Keratinocyte (primary cell): ENCODE data around the gene CTTNBP2.

Experiments
- EZH2 ChIP-seq: IDR thresholded peaks from one replicate; pipeline ENCODE4 v1.6.1; 2012; ENCODE audit warnings: inconsistent platforms, mild to moderate bottlenecking, low read length, moderate library complexity
- TF ChIP-seq, protein P1 (sequence below), 3 experiments: IDR thresholded peaks in 1 of 3; conservative IDR thresholded peaks in 1 of 3; optimal IDR thresholded peaks in 1 of 3; 2 replicates in 2 of 3; 3 replicates in 1 of 3; pipeline versions ENCODE3 to v1.5.1; 2011; ENCODE audit warnings: low read length in 3 of 3, mild to moderate bottlenecking in 3 of 3, moderate library complexity in 2 of 3, control low read depth in 1 of 3, inconsistent platforms in 1 of 3; ENCODE audit not compliant: insufficient read depth in 2 of 3; ENCODE audit errors: extremely low read depth in 1 of 3

DNA sequence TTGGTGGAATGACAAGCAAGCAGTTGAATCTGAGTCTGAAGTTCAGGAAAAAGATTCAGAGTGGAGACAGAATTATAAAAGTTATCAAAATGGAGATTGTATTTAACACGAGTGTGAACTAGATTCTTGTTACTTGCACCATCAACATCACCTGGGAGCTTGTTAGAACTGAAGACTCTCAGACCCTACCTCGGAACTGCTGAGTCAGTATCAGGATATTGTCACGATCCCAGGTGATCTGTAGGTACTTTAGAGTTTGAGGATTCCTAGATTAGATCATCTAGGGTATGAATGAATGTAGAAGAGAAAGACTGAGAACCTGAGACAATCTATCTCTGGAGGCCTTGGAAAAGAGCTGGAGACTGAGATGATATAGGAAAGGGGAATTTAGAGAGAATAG, 194.1 kb downstream of the CTTNBP2 start:
- TF ChIP-seq, protein P1, sequence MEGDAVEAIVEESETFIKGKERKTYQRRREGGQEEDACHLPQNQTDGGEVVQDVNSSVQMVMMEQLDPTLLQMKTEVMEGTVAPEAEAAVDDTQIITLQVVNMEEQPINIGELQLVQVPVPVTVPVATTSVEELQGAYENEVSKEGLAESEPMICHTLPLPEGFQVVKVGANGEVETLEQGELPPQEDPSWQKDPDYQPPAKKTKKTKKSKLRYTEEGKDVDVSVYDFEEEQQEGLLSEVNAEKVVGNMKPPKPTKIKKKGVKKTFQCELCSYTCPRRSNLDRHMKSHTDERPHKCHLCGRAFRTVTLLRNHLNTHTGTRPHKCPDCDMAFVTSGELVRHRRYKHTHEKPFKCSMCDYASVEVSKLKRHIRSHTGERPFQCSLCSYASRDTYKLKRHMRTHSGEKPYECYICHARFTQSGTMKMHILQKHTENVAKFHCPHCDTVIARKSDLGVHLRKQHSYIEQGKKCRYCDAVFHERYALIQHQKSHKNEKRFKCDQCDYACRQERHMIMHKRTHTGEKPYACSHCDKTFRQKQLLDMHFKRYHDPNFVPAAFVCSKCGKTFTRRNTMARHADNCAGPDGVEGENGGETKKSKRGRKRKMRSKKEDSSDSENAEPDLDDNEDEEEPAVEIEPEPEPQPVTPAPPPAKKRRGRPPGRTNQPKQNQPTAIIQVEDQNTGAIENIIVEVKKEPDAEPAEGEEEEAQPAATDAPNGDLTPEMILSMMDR (optimal IDR thresholded peaks at IDR 0.05 in 1 of 3, IDR thresholded peaks at IDR 0.05 in 1 of 3, conservative IDR thresholded peaks at IDR 0.05 in 1 of 3; ENCODE audit: extremely low read depth in 1 of 3, insufficient read depth in 2 of 3, low read length in 3 of 3): no peak
- TF ChIP-seq EZH2: no peak
